Measurements from ENCODE around the gene MYADML2.

The MYADML2 gene

GRCh38 chr17:81890447-81891302, 56.4 kb downstream of the MYADML2 start:
- peak in 1 of 2 donors; percentile 28 for DNase-seq

Data from CD4-positive, alpha-beta T cell treated with Interleukin-4 for 1 hour (primary cell).